SK-N-SH (cell line): ENCODE results near the gene KRTAP10-10. TPM values are rescaled to one million over a fixed set of nuclear protein-coding genes. Genes with fewer than 3 reads are reported as not detected.
"Not testable (repeated sequence)": the region's sequence is repeated elsewhere in the genome, so short reads cannot be mapped to it uniquely, and the experiment has no call there.

ENCODE experiments used
- CTCF ChIA-PET: fragments of 300-600, 350-600 bp; formaldehyde crosslinking; extraction: SDS; loops from one replicate; lab custom pipeline; 2021; lab: Yijun Ruan, JAX
- POLR2A ChIA-PET: fragments of 350-600 bp; sonication (Branson Sonifier 250); formaldehyde crosslinking; extraction: SDS; loops from one replicate; lab custom pipeline; 2020; ENCODE audit warnings: antibody characterized with exemption, inconsistent platforms; lab: Yijun Ruan, JAX
- DNase-seq: peaks from one replicate; pipeline ENCODE4 v3.0.0; 2012
- H2AFZ ChIP-seq: fragments of 200-600 bp; sonication (generic); 2 replicates; pipeline ENCODE4 v1.8.1; 2016; ENCODE audit warnings: antibody characterized with exemption, mild to moderate bottlenecking, low read depth
- H3F3A ChIP-seq: fragments of 200-600 bp; sonication (generic); replicated peaks from 2 replicates; pipeline ENCODE3; 2016; ENCODE audit warnings: antibody characterized with exemption, mild to moderate bottlenecking; ENCODE audit not compliant: insufficient read depth
- H3K27ac ChIP-seq, 2 experiments: fragments of 200-500 bp in 1 of 2; fragments of 200-600 bp in 1 of 2; sonication (Bioruptor generic) in 1 of 2; sonication (generic), shearing (Covaris generic) in 1 of 2; 2 replicates each; pipeline versions ENCODE4 v1.5.1 to v1.6.1; 2014 to 2016; ENCODE audit warnings: low read depth in 2 of 2, inconsistent platforms in 1 of 2, low read length in 1 of 2, mild to moderate bottlenecking in 1 of 2, mixed read lengths in 1 of 2
- H3K27me3 ChIP-seq: fragments of 200-600 bp; sonication (generic), shearing (Covaris generic); 2 replicates; pipeline ENCODE4 v1.6.1; 2016; ENCODE audit warnings: mixed run types; ENCODE audit not compliant: insufficient read depth
- H3K36me3 ChIP-seq, 2 experiments: fragments of 200-500 bp in 1 of 2; fragments of 200-600 bp in 1 of 2; sonication (Bioruptor generic) in 1 of 2; sonication (generic) in 1 of 2; replicated peaks in 1 of 2; 2 replicates each; pipeline versions ENCODE3 to v1.5.1; 2014 to 2016; ENCODE audit warnings: low read length in 1 of 2, mild to moderate bottlenecking in 1 of 2; ENCODE audit not compliant: insufficient read depth in 2 of 2, control insufficient read depth in 1 of 2
- H3K4me1 ChIP-seq, 2 experiments: fragments of 200-500 bp in 1 of 2; fragments of 200-600 bp in 1 of 2; sonication (Bioruptor generic) in 1 of 2; sonication (generic), shearing (Covaris generic) in 1 of 2; 2 replicates each; pipeline versions ENCODE4 v1.5.1 to v1.6.1; 2014 to 2016; ENCODE audit warnings: low read depth in 1 of 2, low read length in 1 of 2, mixed run types in 1 of 2; ENCODE audit not compliant: insufficient read depth in 2 of 2, control insufficient read depth in 1 of 2
- H3K4me2 ChIP-seq: fragments of 200-600 bp; sonication (generic), shearing (Covaris generic); 2 replicates; pipeline ENCODE4 v1.6.1; 2017; ENCODE audit warnings: mixed run types
- H3K4me3 ChIP-seq, 2 experiments: fragments of 200-500 bp in 1 of 2; fragments of 200-600 bp in 1 of 2; sonication (Bioruptor generic) in 1 of 2; sonication (generic), shearing (Covaris generic) in 1 of 2; 2 replicates each; pipeline versions ENCODE4 v1.5.1 to v1.8.1; 2014 to 2016; ENCODE audit warnings: low read depth in 2 of 2, inconsistent platforms in 1 of 2, low read length in 1 of 2, mild to moderate bottlenecking in 1 of 2, mixed read lengths in 1 of 2, moderate library complexity in 1 of 2
- H3K79me2 ChIP-seq: fragments of 200-600 bp; sonication (generic); 2 replicates; pipeline ENCODE4 v1.8.1; 2017; ENCODE audit warnings: mild to moderate bottlenecking; ENCODE audit not compliant: insufficient read depth
- H3K9ac ChIP-seq: fragments of 200-600 bp; sonication (generic); 2 replicates; pipeline ENCODE4 v1.6.1; 2017; ENCODE audit warnings: mixed run types
- H3K9me2 ChIP-seq: fragments of 200-600 bp; sonication (generic); 2 replicates; pipeline ENCODE4 v1.6.1; 2017; ENCODE audit warnings: mixed run types
- H3K9me3 ChIP-seq: fragments of 200-600 bp; sonication (generic); 2 replicates; pipeline ENCODE4 v1.6.1; 2017; ENCODE audit warnings: mixed run types, mild to moderate bottlenecking, moderate library complexity
- H4K20me1 ChIP-seq: fragments of 200-600 bp; sonication (generic); 2 replicates; pipeline ENCODE4 v1.6.1; 2017; ENCODE audit warnings: mild to moderate bottlenecking, mixed run types; ENCODE audit not compliant: insufficient read depth
- CHD2 ChIP-seq: fragments of 150-350 bp; IDR thresholded peaks from 2 replicates; pipeline ENCODE4 v1.6.1; 2018; ENCODE audit warnings: low read length; ENCODE audit not compliant: partially characterized antibody
- FOXM1 ChIP-seq: IDR thresholded peaks from 2 replicates; pipeline ENCODE4 v1.4.0; 2012; ENCODE audit warnings: low read depth, mild to moderate bottlenecking
- IRF3 ChIP-seq: fragments of 150-350 bp; IDR thresholded peaks from 2 replicates; pipeline ENCODE4 v1.6.1; 2016; ENCODE audit warnings: mild to moderate bottlenecking, low read depth, low read length
- MEF2A ChIP-seq: IDR thresholded peaks from 2 replicates; pipeline ENCODE4 v1.4.0; 2012; ENCODE audit warnings: low read depth, borderline replicate concordance
- MXI1 ChIP-seq: IDR thresholded peaks from 2 replicates; pipeline ENCODE4 v1.6.1; 2012; ENCODE audit warnings: mild to moderate bottlenecking, low read depth, low read length, improper control_type of control experiment
- POLR2AphosphoS5 ChIP-seq: IDR thresholded peaks from 2 replicates; pipeline ENCODE4 v1.6.1; 2012; ENCODE audit warnings: low read depth, low read length
- RCOR1 ChIP-seq: fragments of 150-350 bp; IDR thresholded peaks from 2 replicates; pipeline ENCODE4 v1.6.1; 2017; ENCODE audit warnings: antibody characterized with exemption, low read length
- SIN3A ChIP-seq: IDR thresholded peaks from 2 replicates; pipeline ENCODE4 v1.6.1; 2012; ENCODE audit warnings: low read depth, mild to moderate bottlenecking, low read length, moderate library complexity, borderline replicate concordance
- TAF1 ChIP-seq: IDR thresholded peaks from 2 replicates; pipeline ENCODE4 v1.6.1; 2012; ENCODE audit warnings: low read depth, mild to moderate bottlenecking, low read length, moderate library complexity, borderline replicate concordance
- TCF12 ChIP-seq: IDR thresholded peaks from 2 replicates; pipeline ENCODE4 v1.4.0; 2012
- TEAD4 ChIP-seq: IDR thresholded peaks from 2 replicates; pipeline ENCODE4 v1.4.0; 2012; ENCODE audit warnings: mild to moderate bottlenecking, borderline replicate concordance; ENCODE audit not compliant: insufficient read depth
- USF2 ChIP-seq: fragments of 150-350 bp; IDR thresholded peaks from 2 replicates; pipeline ENCODE4 v1.6.1; 2017; ENCODE audit warnings: antibody characterized with exemption, low read length, low read depth, borderline replicate concordance
- YY1 ChIP-seq: IDR thresholded peaks from 2 replicates; pipeline ENCODE4 v1.4.0; 2012; ENCODE audit warnings: low read depth, mild to moderate bottlenecking
- WGBS: methylation state at CpG from one replicate; pipeline ENCODE4 v1.1.6; 2017; ENCODE audit warnings: low lambda C conversion rate; 5-methylcytosine and 5-hydroxymethylcytosine counted together
- polyA plus RNA-seq, 3 experiments: library from polyadenylated mRNA; depleted of rRNA; stranded (reverse); fragments of >200 nt; gene quantifications; 2 replicates each; pipeline ENCODE4 v1.2.3, GENCODE V29; 2012
- TF ChIP-seq, protein P1 (sequence below): IDR thresholded peaks from 2 replicates; pipeline ENCODE4 v1.4.0; 2012; ENCODE audit warnings: low read depth
- TF ChIP-seq, protein P2 (sequence below): fragments of 200-600 bp; sonication (generic); IDR thresholded peaks from 2 replicates; pipeline ENCODE4 v1.6.1; 2017; ENCODE audit warnings: antibody characterized with exemption, mild to moderate bottlenecking, moderate library complexity

The KRTAP10-10 gene
- polyA plus RNA-seq, 1 of the 3 experiments (the other 2 are of a cell fraction): not detected

GRCh38 chr21:44658913-44659595, 21.9 kb downstream of the KRTAP10-10 start (continued):
- TF ChIP-seq USF2 (no peak), TCF12 (no peak), TEAD4 (no peak), MXI1 (no peak), SIN3A (no peak), FOXM1 (no peak), YY1 (no peak), POLR2AphosphoS5 (no peak), CHD2 (no peak)
- TF ChIP-seq, protein P1, sequence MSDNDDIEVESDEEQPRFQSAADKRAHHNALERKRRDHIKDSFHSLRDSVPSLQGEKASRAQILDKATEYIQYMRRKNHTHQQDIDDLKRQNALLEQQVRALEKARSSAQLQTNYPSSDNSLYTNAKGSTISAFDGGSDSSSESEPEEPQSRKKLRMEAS: no peak

GRCh38 chr21:44661567-44661966, 24.4 kb downstream of the KRTAP10-10 start:
- WGBS: 13% methylated on average over 7 of the region's 7 CpGs
- H3F3A ChIP-seq, H3K79me2 ChIP-seq: not testable (repeated sequence)

GRCh38 chr21:44664691-44665090, 27.5 kb downstream of the KRTAP10-10 start:
- Histone ChIP-seq H2AFZ (no peak overlapping the region), H3K79me2 (no peaks in the 10 kb centered on the region), H3K27me3 (no peaks in the 10 kb centered on the region; the same call in 1 of the 2 replicates)

More at GRCh38 chr21:44661567-44661966, 24.4 kb downstream of the KRTAP10-10 start:
- POLR2A ChIA-PET, H3K4me1 ChIP-seq, H3K4me3 ChIP-seq, H3K27me3 ChIP-seq, H4K20me1 ChIP-seq, H3K9me3 ChIP-seq, DNase-seq, H3K36me3 ChIP-seq, H3K4me2 ChIP-seq, H3K27ac ChIP-seq, H2AFZ ChIP-seq, H3K9ac ChIP-seq, H3K9me2 ChIP-seq: not testable (repeated sequence)
- CTCF ChIA-PET: interaction anchor here (0.6 kb wide), 1 partner anchor 72 kb away, joined by 3 read pairs; no protein-coding TSS in a partner anchor

More at GRCh38 chr21:44664691-44665090, 27.5 kb downstream of the KRTAP10-10 start:
- no peak for TF ChIP-seq TAF1
- TF ChIP-seq, protein P2, sequence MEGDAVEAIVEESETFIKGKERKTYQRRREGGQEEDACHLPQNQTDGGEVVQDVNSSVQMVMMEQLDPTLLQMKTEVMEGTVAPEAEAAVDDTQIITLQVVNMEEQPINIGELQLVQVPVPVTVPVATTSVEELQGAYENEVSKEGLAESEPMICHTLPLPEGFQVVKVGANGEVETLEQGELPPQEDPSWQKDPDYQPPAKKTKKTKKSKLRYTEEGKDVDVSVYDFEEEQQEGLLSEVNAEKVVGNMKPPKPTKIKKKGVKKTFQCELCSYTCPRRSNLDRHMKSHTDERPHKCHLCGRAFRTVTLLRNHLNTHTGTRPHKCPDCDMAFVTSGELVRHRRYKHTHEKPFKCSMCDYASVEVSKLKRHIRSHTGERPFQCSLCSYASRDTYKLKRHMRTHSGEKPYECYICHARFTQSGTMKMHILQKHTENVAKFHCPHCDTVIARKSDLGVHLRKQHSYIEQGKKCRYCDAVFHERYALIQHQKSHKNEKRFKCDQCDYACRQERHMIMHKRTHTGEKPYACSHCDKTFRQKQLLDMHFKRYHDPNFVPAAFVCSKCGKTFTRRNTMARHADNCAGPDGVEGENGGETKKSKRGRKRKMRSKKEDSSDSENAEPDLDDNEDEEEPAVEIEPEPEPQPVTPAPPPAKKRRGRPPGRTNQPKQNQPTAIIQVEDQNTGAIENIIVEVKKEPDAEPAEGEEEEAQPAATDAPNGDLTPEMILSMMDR: no peak
- no peak for TF ChIP-seq SIN3A
- TF ChIP-seq IRF3: no peak
- TF ChIP-seq RCOR1: no peak
- TF ChIP-seq MEF2A: no peak
- no peak for TF ChIP-seq YY1
- TF ChIP-seq, all 33 proteins: peak for 0
- Histone ChIP-seq H3K27ac (no peak overlapping the region), H3K36me3 (no peaks in the 10 kb centered on the region), H4K20me1 (no peaks in the 10 kb centered on the region), H3K4me1 (peaks cover 0 to 3% of the 10 kb centered on the region in 2 experiments; a peak in 1 of 4 replicates), H3F3A (no peaks in the 10 kb centered on the region), H3K9me2 (0 out of 2 replicates have a peak, but pooled peaks cover 4% of the 10 kb centered on the region), H3K4me3 (no peak overlapping the region), H3K9me3 (no peaks in the 10 kb centered on the region), H3K4me2 (no peak overlapping the region), H3K9ac (no peak overlapping the region)
- WGBS: 7% methylated on average over 5 of the region's 5 CpGs
- POLR2A ChIA-PET: no interaction called here
- CTCF ChIA-PET: no interaction called here
- no peak for DNase-seq
